ENCODE results near the gene ADCY1.

ADCY1 gene

DNA sequence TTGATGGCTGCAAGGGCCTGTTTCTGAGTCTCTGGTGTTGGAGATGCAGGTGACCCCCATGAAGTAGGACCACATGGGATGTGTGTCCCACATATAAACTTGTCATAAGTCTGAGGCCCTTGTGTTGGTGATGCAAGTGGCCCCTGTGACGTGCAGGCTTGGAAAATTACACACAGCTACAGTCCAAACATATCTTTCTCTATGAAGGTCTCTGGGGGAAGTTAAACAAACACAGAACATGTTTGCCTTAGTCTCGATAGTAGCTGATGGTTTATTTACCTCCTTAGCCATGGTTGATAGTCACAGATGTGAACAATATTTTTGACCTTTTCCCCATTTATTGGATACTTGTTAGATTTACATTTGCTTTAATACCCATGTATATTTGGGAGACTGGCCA lies 64.7 kb downstream of the ADCY1 start:
- Mint-ChIP-seq H3K4me1 (no peaks in the 10 kb centered on the region), H3K27ac (no peak overlapping the region)

DNA sequence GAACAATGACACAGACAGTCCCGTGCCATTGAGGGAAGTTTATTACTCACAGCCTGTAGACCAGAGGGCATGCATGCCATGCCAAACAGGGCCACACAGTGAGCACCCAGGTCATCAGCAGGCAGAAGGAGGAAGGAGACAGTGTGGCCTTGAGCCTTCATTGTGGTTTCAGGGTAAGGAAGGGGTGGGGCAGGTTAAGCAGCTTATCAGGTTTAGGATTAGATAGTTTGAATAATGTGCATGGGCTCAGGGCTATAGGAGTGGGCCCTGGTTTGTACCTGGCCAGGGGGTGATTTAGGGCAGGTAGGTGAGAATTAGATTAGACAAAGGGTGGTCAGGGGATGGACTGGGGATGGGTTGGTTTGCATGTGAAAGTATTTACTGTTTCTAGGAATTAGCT lies 67.9 kb downstream of the ADCY1 start:
- H3K27me3 Mint-ChIP-seq (ENCODE audit: low read depth, poor library complexity): no peaks in the 10 kb centered on the region
- DNase-seq: no peak
- no peak overlapping the region for H3K27ac Mint-ChIP-seq
- no peaks in the 10 kb centered on the region for H3K4me1 Mint-ChIP-seq
- no peaks in the 10 kb centered on the region for H3K9me3 Mint-ChIP-seq
- TF ChIP-seq, protein P1, sequence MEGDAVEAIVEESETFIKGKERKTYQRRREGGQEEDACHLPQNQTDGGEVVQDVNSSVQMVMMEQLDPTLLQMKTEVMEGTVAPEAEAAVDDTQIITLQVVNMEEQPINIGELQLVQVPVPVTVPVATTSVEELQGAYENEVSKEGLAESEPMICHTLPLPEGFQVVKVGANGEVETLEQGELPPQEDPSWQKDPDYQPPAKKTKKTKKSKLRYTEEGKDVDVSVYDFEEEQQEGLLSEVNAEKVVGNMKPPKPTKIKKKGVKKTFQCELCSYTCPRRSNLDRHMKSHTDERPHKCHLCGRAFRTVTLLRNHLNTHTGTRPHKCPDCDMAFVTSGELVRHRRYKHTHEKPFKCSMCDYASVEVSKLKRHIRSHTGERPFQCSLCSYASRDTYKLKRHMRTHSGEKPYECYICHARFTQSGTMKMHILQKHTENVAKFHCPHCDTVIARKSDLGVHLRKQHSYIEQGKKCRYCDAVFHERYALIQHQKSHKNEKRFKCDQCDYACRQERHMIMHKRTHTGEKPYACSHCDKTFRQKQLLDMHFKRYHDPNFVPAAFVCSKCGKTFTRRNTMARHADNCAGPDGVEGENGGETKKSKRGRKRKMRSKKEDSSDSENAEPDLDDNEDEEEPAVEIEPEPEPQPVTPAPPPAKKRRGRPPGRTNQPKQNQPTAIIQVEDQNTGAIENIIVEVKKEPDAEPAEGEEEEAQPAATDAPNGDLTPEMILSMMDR (IDR thresholded peaks at IDR 0.05): no peak
- no peak overlapping the region for H3K4me3 Mint-ChIP-seq
- H3K36me3 Mint-ChIP-seq (ENCODE audit: low read depth): no peaks in the 10 kb centered on the region

More for the DNA sequence above, 64.7 kb downstream of the ADCY1 start:
- no peak overlapping the region for H3K4me3 Mint-ChIP-seq
- no peaks in the 10 kb centered on the region for H3K27me3 Mint-ChIP-seq (ENCODE audit: low read depth, poor library complexity)
- H3K36me3 Mint-ChIP-seq (ENCODE audit: low read depth): no peaks in the 10 kb centered on the region
- TF ChIP-seq, protein P1 (IDR thresholded peaks at IDR 0.05): no peak
- no peaks in the 10 kb centered on the region for H3K9me3 Mint-ChIP-seq
- DNase-seq: no peak

DNA sequence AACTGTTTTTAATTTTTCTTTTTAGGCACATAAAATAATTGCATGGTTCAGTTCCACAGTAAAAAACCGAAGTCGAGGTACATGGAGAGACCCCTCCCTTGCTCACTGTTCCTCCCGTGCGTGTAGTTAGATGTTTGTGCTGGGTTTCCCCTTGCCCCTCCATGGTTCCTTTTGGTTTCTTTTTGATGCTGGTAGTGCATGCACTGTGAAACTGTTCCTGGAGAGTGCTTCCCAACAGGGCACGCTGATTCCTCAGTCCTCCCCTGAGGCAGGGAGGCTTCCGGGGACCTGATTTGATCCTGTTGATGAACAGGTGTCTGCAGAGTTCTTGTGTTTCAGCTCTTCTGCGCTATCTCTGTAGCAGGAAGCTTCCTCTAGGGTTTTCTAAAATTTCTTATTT lies 69.5 kb downstream of the ADCY1 start:
- Mint-ChIP-seq H3K27me3 (ENCODE audit: low read depth, poor library complexity) (no peaks in the 10 kb centered on the region), H3K9me3 (no peaks in the 10 kb centered on the region), H3K27ac (no peak overlapping the region), H3K4me3 (no peak overlapping the region), H3K4me1 (no peaks in the 10 kb centered on the region), H3K36me3 (ENCODE audit: low read depth) (no peaks in the 10 kb centered on the region)
- TF ChIP-seq, protein P1 (IDR thresholded peaks at IDR 0.05): no peak
- no peak for DNase-seq

DNA sequence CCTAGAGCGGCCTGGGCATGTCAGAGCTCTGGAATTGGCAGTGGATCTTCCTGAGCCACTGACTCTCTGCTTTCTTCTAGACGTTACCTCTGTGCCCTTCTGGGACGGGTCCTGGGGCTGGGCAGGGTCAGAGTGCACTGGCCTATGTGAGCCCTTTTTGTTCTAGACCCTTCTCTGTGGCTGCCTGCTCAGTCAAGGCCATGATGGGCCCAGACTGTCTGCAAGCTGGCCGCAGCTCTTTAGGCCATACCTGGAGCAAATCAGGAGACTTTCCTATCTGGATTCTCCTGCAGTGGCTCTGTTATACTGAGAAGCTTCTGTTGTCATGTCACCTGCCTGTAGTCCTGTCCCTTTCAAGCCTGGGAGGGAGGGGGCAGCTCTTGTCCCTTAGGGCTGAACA lies 70.1 kb downstream of the ADCY1 start:
- H3K36me3 Mint-ChIP-seq (ENCODE audit: low read depth): no peaks in the 10 kb centered on the region
- DNase-seq: no peak
- H3K9me3 Mint-ChIP-seq: no peaks in the 10 kb centered on the region
- no peak overlapping the region for H3K4me3 Mint-ChIP-seq
- H3K27ac Mint-ChIP-seq: no peak overlapping the region
- no peaks in the 10 kb centered on the region for H3K27me3 Mint-ChIP-seq (ENCODE audit: low read depth, poor library complexity)
- no peaks in the 10 kb centered on the region for H3K4me1 Mint-ChIP-seq
- TF ChIP-seq, protein P1 (IDR thresholded peaks at IDR 0.05): no peak

DNA sequence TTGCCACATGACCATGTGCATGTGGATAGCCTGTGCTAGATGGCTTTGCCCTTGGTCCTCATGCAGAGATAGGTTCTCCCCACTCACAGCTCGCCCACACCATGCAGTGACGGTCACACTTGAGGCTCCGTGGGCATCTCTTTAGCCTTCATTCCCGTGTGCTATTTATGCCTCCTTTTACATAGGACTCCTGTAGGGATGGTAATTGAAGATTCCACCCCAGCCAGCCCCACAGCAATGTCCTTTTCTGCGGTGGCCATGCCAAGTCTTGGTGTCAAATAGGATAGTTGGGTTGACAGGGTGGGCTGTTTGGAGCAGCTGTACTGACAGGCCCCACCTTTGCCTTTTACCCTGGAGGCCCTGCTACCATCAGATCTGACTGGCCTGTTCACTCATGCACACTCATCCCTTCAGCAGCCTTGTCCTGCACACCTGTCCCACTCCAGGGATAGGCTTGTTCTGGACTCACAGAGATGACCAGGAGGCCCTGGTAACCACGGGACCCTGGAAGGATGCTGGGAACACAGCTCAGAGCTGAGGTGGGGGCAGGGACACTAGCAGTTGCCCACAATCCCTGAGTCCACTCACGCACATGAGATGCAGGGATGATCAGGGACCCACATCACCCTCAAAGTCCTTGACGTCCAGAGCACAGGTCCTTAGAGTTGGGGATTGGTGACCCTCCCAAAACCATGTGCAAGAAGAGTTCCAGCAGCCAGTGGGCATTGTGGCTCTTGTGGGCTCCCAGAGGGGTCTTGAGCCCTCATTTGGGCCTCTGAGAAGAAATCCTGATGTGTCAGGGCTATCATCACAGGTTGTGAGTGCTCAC lies 71.2 kb downstream of the ADCY1 start:
- H3K27ac Mint-ChIP-seq: no peak overlapping the region
- H3K27me3 Mint-ChIP-seq (ENCODE audit: low read depth, poor library complexity): no peaks in the 10 kb centered on the region
- H3K36me3 Mint-ChIP-seq (ENCODE audit: low read depth): no peaks in the 10 kb centered on the region
- no peak for DNase-seq
- TF ChIP-seq, protein P1 (IDR thresholded peaks at IDR 0.05): no peak
- H3K4me3 Mint-ChIP-seq: no peak overlapping the region
- no peaks in the 10 kb centered on the region for H3K9me3 Mint-ChIP-seq
- H3K4me1 Mint-ChIP-seq: no peaks in the 10 kb centered on the region
